ENCODE measurements around the gene MYH8.

DNA sequence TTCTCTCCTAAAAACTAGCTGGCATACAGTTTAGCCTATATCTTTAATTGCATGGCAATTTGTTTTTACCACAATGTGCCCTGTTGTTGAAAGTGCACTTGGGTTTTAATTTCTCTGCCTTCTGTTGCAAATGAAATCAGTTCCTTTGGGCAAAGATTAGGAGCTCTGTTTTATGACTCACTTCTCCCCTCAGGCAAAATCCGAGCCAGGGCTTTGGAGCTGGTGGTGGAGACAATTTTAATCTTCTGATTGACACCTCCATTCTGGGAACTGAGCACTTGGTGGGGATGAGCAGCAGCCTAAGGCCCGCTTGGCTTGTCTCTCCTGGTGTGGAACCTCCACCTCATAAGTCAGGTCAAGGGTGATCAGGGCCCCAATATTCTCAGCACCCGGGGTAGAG, 13.3 kb upstream of the MYH8 start:
- TF ChIP-seq, protein P1, sequence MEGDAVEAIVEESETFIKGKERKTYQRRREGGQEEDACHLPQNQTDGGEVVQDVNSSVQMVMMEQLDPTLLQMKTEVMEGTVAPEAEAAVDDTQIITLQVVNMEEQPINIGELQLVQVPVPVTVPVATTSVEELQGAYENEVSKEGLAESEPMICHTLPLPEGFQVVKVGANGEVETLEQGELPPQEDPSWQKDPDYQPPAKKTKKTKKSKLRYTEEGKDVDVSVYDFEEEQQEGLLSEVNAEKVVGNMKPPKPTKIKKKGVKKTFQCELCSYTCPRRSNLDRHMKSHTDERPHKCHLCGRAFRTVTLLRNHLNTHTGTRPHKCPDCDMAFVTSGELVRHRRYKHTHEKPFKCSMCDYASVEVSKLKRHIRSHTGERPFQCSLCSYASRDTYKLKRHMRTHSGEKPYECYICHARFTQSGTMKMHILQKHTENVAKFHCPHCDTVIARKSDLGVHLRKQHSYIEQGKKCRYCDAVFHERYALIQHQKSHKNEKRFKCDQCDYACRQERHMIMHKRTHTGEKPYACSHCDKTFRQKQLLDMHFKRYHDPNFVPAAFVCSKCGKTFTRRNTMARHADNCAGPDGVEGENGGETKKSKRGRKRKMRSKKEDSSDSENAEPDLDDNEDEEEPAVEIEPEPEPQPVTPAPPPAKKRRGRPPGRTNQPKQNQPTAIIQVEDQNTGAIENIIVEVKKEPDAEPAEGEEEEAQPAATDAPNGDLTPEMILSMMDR (IDR thresholded peaks at IDR 0.05) = no peak
- no peak for TF ChIP-seq POLR2AphosphoS5 (IDR thresholded peaks at IDR 0.05)
- TF ChIP-seq POLR2A (IDR thresholded peaks at IDR 0.05) = no peak
